Spleen (tissue), 11 donors: ENCODE results near the gene NECTIN4. TPM values are rescaled to one million over a fixed set of nuclear protein-coding genes. Genes with fewer than 3 reads are reported as not detected.
A peak's percentile ranks its signal among the peaks of the same experiment; 100 is the strongest.

ENCODE experiments used
- DNase-seq: peaks from one replicate; pipeline ENCODE4 v3.0.0-alpha.2; 2020
- H3K27ac ChIP-seq, 8 donors: fragments of 200-600 bp; sonication (generic) in 7 of 8; 1 replicate in 4 of 8; 2 replicates in 4 of 8; pipeline versions ENCODE4 v1.5.0 to v1.8.0; 2016 to 2021; ENCODE audit warnings: inconsistent platforms in 4 of 8, mild to moderate bottlenecking in 4 of 8, moderate library complexity in 1 of 8
- H3K27me3 ChIP-seq, 7 donors: fragments of 200-600 bp; sonication (generic) in 6 of 7; replicated peaks in 1 of 7; 1 replicate in 4 of 7; 2 replicates in 3 of 7; pipeline versions ENCODE4 v1.5.0 to v1.8.0; 2016 to 2021; ENCODE audit warnings: inconsistent platforms in 3 of 7, mild to moderate bottlenecking in 1 of 7
- H3K36me3 ChIP-seq, 6 donors: fragments of 200-600 bp; sonication (generic) in 5 of 6; 1 replicate in 4 of 6; 2 replicates in 2 of 6; pipeline versions ENCODE4 v1.5.0 to v1.8.0; 2016 to 2021; ENCODE audit warnings: inconsistent platforms in 2 of 6
- H3K4me1 ChIP-seq, 6 donors: fragments of 200-600 bp; sonication (generic) in 5 of 6; 1 replicate in 3 of 6; 2 replicates in 3 of 6; pipeline versions ENCODE4 v1.5.0 to v1.8.0; 2016 to 2021; ENCODE audit warnings: inconsistent platforms in 3 of 6
- H3K4me3 ChIP-seq, 8 donors: fragments of 200-600 bp; sonication (generic) in 7 of 8; 1 replicate in 4 of 8; 2 replicates in 4 of 8; pipeline versions ENCODE4 v1.5.0 to v1.8.0; 2016 to 2021; ENCODE audit warnings: inconsistent platforms in 4 of 8, mild to moderate bottlenecking in 4 of 8, moderate library complexity in 2 of 8
- H3K9me3 ChIP-seq, 8 donors: fragments of 200-600 bp; sonication (generic) in 7 of 8; 1 replicate in 4 of 8; 2 replicates in 4 of 8; pipeline versions ENCODE4 v1.5.0 to v1.8.0; 2016 to 2021; ENCODE audit warnings: inconsistent platforms in 4 of 8
- POLR2A ChIP-seq, 3 donors: fragments of 450-650 bp; IDR thresholded peaks; one replicate each; pipeline ENCODE4 v1.5.1; 2017; ENCODE audit warnings: antibody characterized with exemption in 3 of 3, mild to moderate bottlenecking in 1 of 3
- POLR2AphosphoS5 ChIP-seq, 3 donors: sonication (generic); formaldehyde crosslinking; IDR thresholded peaks; one replicate each; pipeline ENCODE4 v1.5.1; 2017; ENCODE audit warnings: antibody characterized with exemption in 3 of 3
- WGBS, 5 donors: extraction: QIAGEN DNeasy Blood & Tissue Kit in 3 of 5; methylation state at CpG; one replicate each; pipeline versions ENCODE4 v1.1.5 to v1.1.7; 2013 to 2018; 5-methylcytosine and 5-hydroxymethylcytosine counted together
- intact Hi-C: fragments of 100-400 bp; cut with DNase I; formaldehyde crosslinking; loops from one replicate; pipeline ENCODE4 v1.15.0; 2023; ENCODE audit warnings: low total_unique reads
- polyA plus RNA-seq, 3 donors: library from polyadenylated mRNA; stranded (reverse); fragments of 200-250 nt; gene quantifications; one replicate each; pipeline ENCODE4 v1.2.1, GENCODE V29; 2013
- total RNA-seq, 7 donors: library from RNA; depleted of rRNA in 3 of 7; stranded (reverse); fragments of >200 nt in 3 of 7; fragmentation: NEBNext Ultra II Directional in 4 of 7; extraction: Animal tissue kit (Norgen Biotek cat#: 25700) in 4 of 7; gene quantifications; one replicate each; pipeline versions ENCODE4 v1.1.0 to v1.2.1, GENCODE V29; 2016 to 2021
- TF ChIP-seq, protein P1 (sequence below), 11 experiments: fragments of 200-600 bp in 7 of 11; fragments of 450-650 bp in 4 of 11; sonication (generic) in 4 of 11; IDR thresholded peaks in 8 of 11; conservative IDR thresholded peaks in 3 of 11; 1 replicate in 7 of 11; 2 replicates in 4 of 11; pipeline versions ENCODE4 v1.4.0 to v1.8.0; 2016 to 2021; ENCODE audit warnings: antibody characterized with exemption in 11 of 11, inconsistent platforms in 4 of 11, mild to moderate bottlenecking in 1 of 11
- donor health status: healthy with polysubstance abuse.
- donor health status: DM: no; HTN: no; CAD: no; lungs with moderate emphysema.
- donor health status: DM: no; HTN: no; CAD: no.
- donor health status: Bipolar disorder and iron deficiency.
- donor health status: healthy.
- donor health status: DM: no; HTN: no; CAD: no.
- donor health status: DM: yes; HTN: yes; CAD: no.

The NECTIN4 gene
- total and polyA plus RNA-seq, 10 donors: 0.03 to 0.06 (median 0.04) TPM; not detected in 7

DNA sequence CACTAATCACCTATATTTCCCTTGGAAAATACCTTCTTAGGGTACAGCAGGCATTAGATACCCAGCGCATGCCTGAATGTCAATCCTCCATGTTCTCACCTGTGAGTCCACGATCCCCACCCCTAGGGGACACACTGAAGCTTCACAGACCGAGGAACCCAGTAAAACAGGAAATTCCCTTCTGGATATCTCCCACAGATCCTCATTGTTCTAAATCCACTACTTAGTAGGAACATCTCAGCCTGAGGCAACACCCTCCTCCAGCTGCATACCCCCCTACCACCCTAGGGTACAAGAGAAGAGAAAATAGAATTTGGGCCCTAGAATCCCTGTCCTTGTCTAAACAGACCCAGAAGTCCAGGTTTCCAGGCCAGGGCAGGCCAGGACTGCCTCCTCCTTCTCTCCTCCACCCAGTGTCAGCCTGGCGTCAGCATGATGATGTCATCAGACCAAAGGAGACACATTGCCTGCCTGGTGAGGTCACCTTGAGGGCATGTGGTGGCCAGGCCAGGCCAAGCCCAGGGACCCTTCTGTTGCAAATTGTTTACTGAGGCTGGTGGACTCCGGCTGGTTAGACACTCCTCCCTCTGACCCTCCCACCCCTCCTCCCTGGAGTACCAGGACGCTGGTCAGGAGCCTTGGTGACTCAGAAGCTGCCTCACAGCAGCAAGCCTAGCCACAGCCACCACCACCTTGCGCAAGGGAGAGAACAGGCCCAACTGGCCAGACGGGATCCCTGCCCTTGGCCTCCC lies 6.2 kb downstream of the NECTIN4 start:
- H3K36me3 ChIP-seq: no peaks in the 10 kb centered on the region
- H3K27me3 ChIP-seq: peaks cover 0 to 9% (median 0%) of the 10 kb centered on the region in 7 donors
- H3K9me3 ChIP-seq: no peaks in the 10 kb centered on the region
- TF ChIP-seq POLR2A (IDR thresholded peaks at IDR 0.05): no peak
- TF ChIP-seq POLR2AphosphoS5 (IDR thresholded peaks at IDR 0.05): peak in 1 of 3 donors; percentile 36
- 56 to 80% (median 67%) methylated on average over 6 to 8 of the region's 8 CpGs for WGBS, 5 donors
- peaks cover 0 to 15% (median 0%) of the 10 kb centered on the region in 6 donors for H3K4me1 ChIP-seq
- H3K27ac ChIP-seq: peak overlapping the region in 1 of 8 donors; percentile 13
- intact Hi-C loops: no loop called here
- no peak overlapping the region for H3K4me3 ChIP-seq
- no peak for DNase-seq

GRCh38 chr1:161082483-161082882 lies 6.9 kb downstream of the NECTIN4 start:
- peaks cover 0 to 15% (median 0%) of the 10 kb centered on the region in 6 donors for H3K4me1 ChIP-seq
- H3K4me3 ChIP-seq: no peak overlapping the region
- H3K27ac ChIP-seq: no peak overlapping the region
- peaks cover 0 to 9% (median 0%) of the 10 kb centered on the region in 7 donors for H3K27me3 ChIP-seq
- no peak for DNase-seq
- intact Hi-C loops: no loop called here
- no peak for TF ChIP-seq POLR2A (IDR thresholded peaks at IDR 0.05)
- no peak for TF ChIP-seq POLR2AphosphoS5 (IDR thresholded peaks at IDR 0.05)
- TF ChIP-seq, protein P1, sequence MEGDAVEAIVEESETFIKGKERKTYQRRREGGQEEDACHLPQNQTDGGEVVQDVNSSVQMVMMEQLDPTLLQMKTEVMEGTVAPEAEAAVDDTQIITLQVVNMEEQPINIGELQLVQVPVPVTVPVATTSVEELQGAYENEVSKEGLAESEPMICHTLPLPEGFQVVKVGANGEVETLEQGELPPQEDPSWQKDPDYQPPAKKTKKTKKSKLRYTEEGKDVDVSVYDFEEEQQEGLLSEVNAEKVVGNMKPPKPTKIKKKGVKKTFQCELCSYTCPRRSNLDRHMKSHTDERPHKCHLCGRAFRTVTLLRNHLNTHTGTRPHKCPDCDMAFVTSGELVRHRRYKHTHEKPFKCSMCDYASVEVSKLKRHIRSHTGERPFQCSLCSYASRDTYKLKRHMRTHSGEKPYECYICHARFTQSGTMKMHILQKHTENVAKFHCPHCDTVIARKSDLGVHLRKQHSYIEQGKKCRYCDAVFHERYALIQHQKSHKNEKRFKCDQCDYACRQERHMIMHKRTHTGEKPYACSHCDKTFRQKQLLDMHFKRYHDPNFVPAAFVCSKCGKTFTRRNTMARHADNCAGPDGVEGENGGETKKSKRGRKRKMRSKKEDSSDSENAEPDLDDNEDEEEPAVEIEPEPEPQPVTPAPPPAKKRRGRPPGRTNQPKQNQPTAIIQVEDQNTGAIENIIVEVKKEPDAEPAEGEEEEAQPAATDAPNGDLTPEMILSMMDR (IDR thresholded peaks at IDR 0.05 in 8 of 11, conservative IDR thresholded peaks at IDR 0.05 in 3 of 11): no peak
- WGBS, 5 donors: 71 to 89% (median 84%) methylated on average over 2 of the region's 2 CpGs
- no peaks in the 10 kb centered on the region for H3K9me3 ChIP-seq
- no peaks in the 10 kb centered on the region for H3K36me3 ChIP-seq

DNA sequence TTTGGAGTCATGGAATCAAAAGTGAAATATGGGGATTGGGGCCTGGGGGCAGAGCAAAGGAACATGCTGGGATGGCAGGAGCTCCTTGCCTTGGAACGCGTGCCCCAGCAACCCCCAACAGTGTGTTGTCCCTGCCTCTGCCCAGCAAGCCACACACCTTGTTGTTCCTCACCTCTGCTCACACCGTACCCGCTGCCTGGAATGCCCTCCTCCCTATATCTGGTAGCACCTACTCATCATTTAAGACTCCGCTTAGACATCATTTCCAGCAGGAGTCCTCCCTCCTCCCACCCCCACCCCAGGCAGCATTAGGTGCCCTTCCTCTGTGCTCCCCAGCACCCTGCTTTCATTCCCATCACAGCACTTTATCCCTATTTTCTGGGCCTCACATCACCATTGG lies 7.8 kb downstream of the NECTIN4 start:
- H3K4me1 ChIP-seq: peaks cover 0 to 15% (median 0%) of the 10 kb centered on the region in 6 donors
- intact Hi-C loops: no loop called here
- TF ChIP-seq POLR2AphosphoS5 (IDR thresholded peaks at IDR 0.05): no peak
- TF ChIP-seq, protein P1 (IDR thresholded peaks at IDR 0.05 in 8 of 11, conservative IDR thresholded peaks at IDR 0.05 in 3 of 11): no peak
- TF ChIP-seq POLR2A (IDR thresholded peaks at IDR 0.05): no peak
- H3K4me3 ChIP-seq: no peak overlapping the region
- H3K27ac ChIP-seq: no peak overlapping the region
- no peaks in the 10 kb centered on the region for H3K36me3 ChIP-seq
- H3K9me3 ChIP-seq: no peaks in the 10 kb centered on the region
- DNase-seq: no peak
- 77 to 94% (median 78%) methylated on average over 5 of the region's 5 CpGs for WGBS, 5 donors
- peaks cover 0 to 9% (median 0%) of the 10 kb centered on the region in 7 donors for H3K27me3 ChIP-seq

GRCh38 chr1:161080441-161081405 lies 8.6 kb downstream of the NECTIN4 start:
- TF ChIP-seq POLR2AphosphoS5 (IDR thresholded peaks at IDR 0.05): no peak
- TF ChIP-seq, protein P1 (IDR thresholded peaks at IDR 0.05 in 8 of 11, conservative IDR thresholded peaks at IDR 0.05 in 3 of 11): no peak
- no peak for TF ChIP-seq POLR2A (IDR thresholded peaks at IDR 0.05)
- Histone ChIP-seq H3K4me1 (peaks cover 0 to 15% (median 0%) of the 10 kb centered on the region in 6 donors), H3K27me3 (peaks cover 0 to 9% (median 0%) of the 10 kb centered on the region in 7 donors), H3K4me3 (no peak overlapping the region), H3K9me3 (no peaks in the 10 kb centered on the region), H3K27ac (no peak overlapping the region), H3K36me3 (no peaks in the 10 kb centered on the region)
- intact Hi-C loops: no loop called here
- 75 to 92% (median 85%) methylated on average over 5 of the region's 5 CpGs for WGBS, 5 donors
- DNase-seq: no peak
